NCI-H82 treated with DMSO at 0.1 percent for 48 hours (cell line): Measurements from ENCODE around the gene ZKSCAN8.

Experiments
- DNase-seq: peaks from one replicate; lab custom pipeline; 2025; ENCODE audit not compliant: unreplicated experiment; lab: John Stamatoyannopoulos, UW

The ZKSCAN8 gene

GRCh38 chr6:28139860-28140543 is 1.7 kb upstream of the ZKSCAN8 start:
- no peak for DNase-seq

- no peak for DNase-seq
Measured at GRCh38 chr6:28140616-28141015, 1.1 kb upstream of the ZKSCAN8 start.

DNA sequence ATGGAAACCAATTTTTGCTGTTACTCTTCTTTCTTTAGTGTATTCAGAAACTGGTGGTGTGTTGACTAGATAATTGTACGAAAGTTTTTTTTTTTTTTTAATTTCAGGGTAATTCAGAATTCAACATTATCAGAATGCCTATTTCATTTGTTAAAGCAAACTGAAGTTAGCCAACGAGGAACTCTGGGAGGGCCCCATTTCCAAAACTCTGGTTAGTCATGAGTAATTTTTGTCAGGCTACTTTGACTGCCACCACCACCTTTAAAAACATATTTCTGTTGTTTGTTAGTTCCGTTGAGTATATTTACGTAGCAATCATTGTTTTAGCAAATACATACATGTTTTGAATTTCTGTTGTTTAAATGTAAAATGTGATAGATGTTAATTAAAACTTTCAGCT is 763 bp downstream of the ZKSCAN8 start:
- no peak for DNase-seq

GRCh38 chr6:28145231-28145630 is 3.5 kb downstream of the ZKSCAN8 start:
- DNase-seq = no peak

DNA sequence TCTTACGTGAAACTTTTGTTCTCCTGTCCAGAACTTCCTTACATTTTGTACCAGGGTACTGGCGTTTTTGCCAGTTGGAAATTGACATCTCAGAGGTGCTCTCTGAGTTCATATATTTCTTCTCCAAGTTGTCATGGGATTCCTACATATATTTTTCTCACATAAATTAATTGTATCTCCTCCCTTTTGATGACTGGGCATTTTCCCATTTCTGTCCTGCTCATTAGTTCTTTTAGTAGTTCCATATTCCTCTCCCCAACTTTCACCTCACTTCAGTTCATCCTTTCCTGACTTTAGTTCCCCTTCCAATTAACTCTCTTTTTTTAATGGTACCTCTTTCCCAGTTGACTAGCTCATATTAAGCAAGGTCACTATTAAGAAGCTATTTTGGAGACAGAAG is 10.8 kb downstream of the ZKSCAN8 start:
- DNase-seq = no peak

- DNase-seq = no peak
Measured at GRCh38 chr6:28153546-28153945, 11.9 kb downstream of the ZKSCAN8 start.

DNA sequence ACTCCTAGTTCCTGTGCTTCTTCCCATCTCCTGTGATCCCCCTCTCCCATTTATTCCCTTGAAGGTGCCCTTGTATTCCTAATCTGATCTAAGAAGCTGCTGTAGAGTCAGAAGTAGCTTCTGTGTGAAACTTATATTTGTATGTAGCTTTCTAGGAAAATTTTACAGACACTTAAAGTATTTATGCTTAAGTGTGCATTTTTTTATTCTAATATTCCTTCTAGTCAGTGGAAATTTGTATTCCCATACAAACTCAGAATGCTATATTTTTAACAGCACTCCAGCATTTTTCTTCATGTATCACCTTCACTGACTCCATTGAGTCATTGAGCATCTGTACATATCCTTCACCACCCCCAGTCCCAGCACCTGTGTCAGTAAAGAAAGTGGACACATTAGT is 12.7 kb downstream of the ZKSCAN8 start:
- no peak for DNase-seq

DNA sequence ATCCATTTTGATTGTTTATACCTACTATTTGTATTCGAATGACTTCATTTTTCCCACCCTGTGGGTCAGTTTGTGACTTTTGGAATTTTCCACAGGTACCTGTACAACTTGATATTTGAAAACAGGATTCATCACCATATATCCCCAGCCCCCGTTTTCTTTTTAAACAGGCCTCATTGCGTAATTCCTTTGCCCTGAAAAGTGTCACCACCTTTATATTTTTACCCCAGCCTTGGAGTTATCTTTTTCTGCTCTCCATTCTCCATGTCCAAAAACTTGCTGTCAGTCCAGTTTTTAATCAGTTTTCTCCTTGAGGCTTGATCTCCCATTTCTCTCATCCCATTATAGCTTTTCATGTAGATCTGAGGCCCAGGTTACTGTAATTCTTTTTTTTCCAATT is 16.6 kb downstream of the ZKSCAN8 start:
- DNase-seq = no peak

- no peak for DNase-seq
Measured at GRCh38 chr6:28159029-28159607, 17.4 kb downstream of the ZKSCAN8 start.

DNA sequence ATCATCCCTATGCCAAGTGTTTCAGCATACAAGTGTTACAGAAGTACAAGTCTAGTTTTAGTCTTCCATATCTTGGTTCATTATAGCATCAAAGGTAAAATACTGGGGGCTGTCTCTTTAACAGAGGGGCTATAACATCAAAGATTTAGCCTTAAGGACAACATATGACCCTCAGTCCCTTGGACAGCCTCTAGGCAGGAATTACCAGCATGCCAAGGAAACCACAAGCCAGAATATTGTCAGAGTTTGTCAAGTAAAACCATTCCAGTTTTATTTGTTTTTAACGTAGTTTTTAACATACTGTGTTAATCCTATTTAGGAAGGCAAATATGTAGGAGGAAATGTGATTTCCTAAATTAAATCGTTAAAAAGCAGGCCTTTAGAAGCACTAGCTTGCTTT is 18.6 kb downstream of the ZKSCAN8 start:
- DNase-seq = no peak

GRCh38 chr6:28161410-28162079 is 19.9 kb downstream of the ZKSCAN8 start:
- peak; percentile 41 for DNase-seq

DNA sequence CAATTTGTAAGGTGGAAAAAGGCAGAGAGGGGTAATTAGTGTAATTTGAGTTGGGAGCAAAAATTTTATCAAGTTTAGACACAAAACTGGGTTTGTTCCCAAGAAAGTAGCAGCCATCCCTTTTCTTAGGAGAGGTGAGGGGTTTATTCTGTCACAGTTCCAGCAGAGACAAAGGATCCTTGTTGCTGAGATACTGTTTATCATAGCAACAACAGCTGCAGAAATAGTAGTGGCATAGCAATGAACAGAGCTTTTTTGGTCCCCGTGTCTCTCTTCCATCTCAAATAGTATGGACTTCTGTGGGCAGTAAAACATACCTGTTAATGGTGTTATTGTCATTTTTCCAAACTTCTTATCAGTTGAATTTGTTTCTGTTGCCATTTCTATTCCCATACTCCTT is 23.9 kb downstream of the ZKSCAN8 start:
- DNase-seq = no peak

GRCh38 chr6:28167068-28167467 is 25.4 kb downstream of the ZKSCAN8 start:
- no peak for DNase-seq

DNA sequence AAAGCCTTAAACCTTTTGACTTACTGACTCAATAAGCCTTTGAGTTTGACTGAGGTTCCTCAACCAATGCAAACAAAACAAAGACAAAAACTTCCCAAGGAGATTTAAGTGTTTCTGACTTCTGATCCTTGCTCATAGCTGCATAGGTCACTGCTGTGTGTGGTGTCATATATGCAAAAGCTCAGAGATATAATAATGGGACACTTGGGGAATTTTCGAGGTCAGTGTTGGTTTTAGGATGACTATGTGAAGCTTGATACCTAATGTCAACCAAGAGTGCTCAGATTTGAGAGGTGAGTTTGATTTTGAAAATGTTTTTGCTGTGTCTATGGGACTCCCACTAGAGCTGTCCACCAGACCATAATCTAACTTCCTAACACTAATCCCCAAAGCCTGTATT is 26.2 kb downstream of the ZKSCAN8 start:
- no peak for DNase-seq

DNA sequence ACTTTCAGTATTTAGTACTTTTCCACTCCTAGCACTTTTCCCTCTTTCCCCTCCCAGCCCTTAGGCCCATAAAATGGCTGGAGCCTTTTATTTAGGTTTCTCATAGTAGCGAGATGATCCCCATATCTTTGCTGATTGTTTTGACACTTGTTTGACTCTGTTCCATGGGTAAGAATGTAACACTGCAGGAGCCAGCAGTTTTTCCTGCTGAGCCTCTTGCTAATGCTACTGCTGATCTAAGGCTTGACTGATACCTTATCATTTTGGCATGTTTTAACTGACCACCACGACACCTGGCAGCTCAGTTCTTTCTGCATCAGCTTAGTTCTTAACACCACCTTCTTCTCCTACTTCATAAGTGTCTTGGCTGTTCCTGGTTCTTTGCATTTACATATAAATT is 29.6 kb downstream of the ZKSCAN8 start:
- DNase-seq = no peak

- DNase-seq = no peak
Measured at GRCh38 chr6:28172006-28172405, 30.3 kb downstream of the ZKSCAN8 start.

DNA sequence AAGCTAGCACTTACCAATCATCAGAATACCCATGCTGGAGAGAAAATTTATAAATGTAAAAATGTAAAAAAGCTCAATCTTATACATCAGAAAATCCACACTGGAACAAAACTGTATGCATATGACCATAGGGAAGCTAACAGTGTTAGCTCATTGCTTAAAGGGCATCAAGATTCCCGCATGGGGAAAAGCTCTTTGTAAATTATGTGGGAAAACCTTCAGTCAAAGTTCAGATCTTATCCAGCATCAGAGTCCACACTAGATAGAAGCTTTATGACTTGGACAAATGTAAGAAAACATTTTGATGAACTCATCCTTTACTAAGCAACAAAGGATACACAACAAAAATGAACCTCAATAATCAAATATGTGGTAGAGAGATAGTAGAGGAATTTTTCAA is 34.7 kb downstream of the ZKSCAN8 start:
- DNase-seq = no peak

GRCh38 chr6:28182255-28182654 is 40.6 kb downstream of the ZKSCAN8 start:
- DNase-seq = no peak

- no peak for DNase-seq
Measured at GRCh38 chr6:28188111-28188979, 46.7 kb downstream of the ZKSCAN8 start.

GRCh38 chr6:28200020-28200419 is 58.3 kb downstream of the ZKSCAN8 start:
- no peak for DNase-seq

DNA sequence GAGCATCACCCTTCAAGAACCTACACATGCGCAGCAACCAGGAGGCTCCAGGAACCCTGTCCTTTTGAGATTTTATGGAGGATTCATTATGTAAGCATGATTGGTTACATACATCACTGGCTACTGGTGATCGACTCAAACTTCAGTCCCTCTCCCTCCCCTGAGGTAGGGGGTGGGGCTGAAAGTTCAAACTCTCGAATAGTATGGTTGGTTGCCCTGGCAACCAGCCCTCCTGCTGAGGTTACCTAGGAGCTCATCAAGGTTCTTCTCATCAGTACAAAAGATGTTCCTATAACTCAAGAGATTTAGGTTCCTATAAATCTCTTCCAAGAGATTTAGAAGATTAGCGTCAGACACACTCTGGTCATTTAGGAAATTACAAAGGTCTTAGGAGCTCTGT is 61.5 kb downstream of the ZKSCAN8 start:
- DNase-seq = no peak

DNA sequence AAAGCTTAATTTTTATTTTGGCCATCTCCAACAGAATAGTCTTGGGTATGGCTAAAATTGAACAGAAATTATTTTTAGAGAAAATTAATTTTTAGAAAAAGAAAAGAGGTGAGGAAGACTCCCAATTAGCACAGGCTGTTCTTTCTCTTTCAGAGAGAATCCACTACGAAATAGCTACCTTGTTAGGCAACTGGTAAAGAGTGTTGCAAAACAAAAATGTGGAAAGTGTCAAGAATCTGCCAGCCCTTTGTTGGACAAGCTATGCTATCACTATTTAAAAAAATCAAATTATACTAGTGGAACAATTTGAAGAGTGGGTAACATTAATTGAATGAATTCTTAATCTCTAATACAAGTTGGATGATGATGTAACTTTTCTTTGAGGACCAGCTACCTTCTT is 64.2 kb downstream of the ZKSCAN8 start:
- DNase-seq = no peak
